Psoas muscle (tissue), 8 donors: Measurements from ENCODE around the gene RPS6KA2. TPM values are rescaled to one million over a fixed set of nuclear protein-coding genes. Genes with fewer than 3 reads are reported as not detected.
A peak's percentile ranks its signal among the peaks of the same experiment; 100 is the strongest.

Experiments
- ATAC-seq, 4 donors: fragments of 200-7000 bp; cut with Tn5 transposase; one replicate each; pipeline ENCODE4 v1.9.1; 2020; ENCODE audit warnings: moderate library complexity in 3 of 4, mild to moderate bottlenecking in 2 of 4
- DNase-seq, 2 donors: peaks; one replicate each; pipeline ENCODE4 v3.0.0-alpha.2; 2020
- H3K27ac ChIP-seq: fragments of 200-600 bp; one replicate; pipeline ENCODE4 v1.8.0; 2022
- H3K27me3 ChIP-seq, 3 donors: fragments of 200-600 bp in 1 of 3; one replicate each; pipeline versions ENCODE4 v1.6.1 to v1.8.0; 2013 to 2022; ENCODE audit warnings: low read length in 2 of 3, mild to moderate bottlenecking in 2 of 3, moderate library complexity in 1 of 3; ENCODE audit not compliant: insufficient read depth in 3 of 3
- H3K36me3 ChIP-seq, 2 donors: fragments of 200-600 bp in 1 of 2; one replicate each; pipeline versions ENCODE4 v1.6.1 to v1.8.0; 2013 to 2022; ENCODE audit warnings: low read depth in 1 of 2, mild to moderate bottlenecking in 1 of 2, moderate library complexity in 1 of 2; ENCODE audit not compliant: insufficient read depth in 1 of 2
- H3K4me1 ChIP-seq: fragments of 200-600 bp; one replicate; pipeline ENCODE4 v1.8.0; 2022
- H3K4me3 ChIP-seq: fragments of 200-600 bp; one replicate; pipeline ENCODE4 v1.8.0; 2022; ENCODE audit warnings: mild to moderate bottlenecking
- H3K9me3 ChIP-seq: fragments of 200-600 bp; one replicate; pipeline ENCODE4 v1.8.0; 2022
- CTCF ChIP-seq: fragments of 200-600 bp; IDR thresholded peaks from one replicate; pipeline ENCODE4 v1.8.0; 2022; ENCODE audit warnings: antibody characterized with exemption
- WGBS, 3 donors: extraction: QIAGEN DNeasy Blood & Tissue Kit; methylation state at CpG; one replicate each; pipeline versions ENCODE4 v1.1.6 to v1.1.7; 2013; 5-methylcytosine and 5-hydroxymethylcytosine counted together
- intact Hi-C, 2 donors: fragments of 100-400 bp; cut with DNase I; formaldehyde crosslinking; loops; one replicate each; pipeline versions ENCODE4 v1.11.0 to v1.14.2; 2022
- polyA plus RNA-seq, 3 donors: library from polyadenylated mRNA; stranded (reverse); fragments of 200-250 nt; gene quantifications; one replicate each; pipeline ENCODE4 v1.2.3, GENCODE V29; 2013
- total RNA-seq, 4 donors: library from RNA; stranded (reverse); fragmentation: NEBNext Ultra II Directional in 2 of 4; extraction: Animal tissue kit (Norgen Biotek cat#: 25700) in 2 of 4; gene quantifications; one replicate each; pipeline versions ENCODE4 v1.2.1 to v1.2.4, GENCODE V29; 2021 to 2023
- donor health status: healthy with polysubstance abuse.
- donor health status: DM: no; HTN: no; CAD: no; lungs with moderate emphysema.
- donor health status: Bipolar disorder and iron deficiency.
- donor health status: healthy.
- donor health status: DM: yes; HTN: yes; CAD: no.
- donor health status: DM: no; HTN: no; CAD: no.
- donor health status: DM: no; HTN: no; CAD: no.
- donor health status: DM: yes; HTN: yes; CAD: no.

The RPS6KA2 gene
- total and polyA plus RNA-seq, 7 donors, result 7.8 to 40.4 (median 20.0) TPM

- Histone ChIP-seq H3K27ac (no peak overlapping the region), H3K4me3 (no peak overlapping the region), H3K27me3 (no peaks in the 10 kb centered on the region), H3K4me1 (no peaks in the 10 kb centered on the region), H3K36me3 (peaks cover 3 to 37% of the 10 kb centered on the region in 2 donors), H3K9me3 (no peaks in the 10 kb centered on the region)
- ATAC-seq, result no peak
- DNase-seq, result no peak
- 95 to 97% (median 96%) methylated on average over 10 of the region's 10 CpGs for WGBS, 3 donors
- intact Hi-C loops, result no loop called here
- no peak for TF ChIP-seq CTCF
Measured at GRCh38 chr6:166459906-166460305, 167.1 kb downstream of the RPS6KA2 start.

GRCh38 chr6:166459272-166459671 lies 167.8 kb downstream of the RPS6KA2 start:
- intact Hi-C loops, result no loop called here
- Histone ChIP-seq H3K27me3 (no peaks in the 10 kb centered on the region), H3K36me3 (peaks cover 3 to 30% of the 10 kb centered on the region in 2 donors), H3K4me1 (no peaks in the 10 kb centered on the region), H3K9me3 (no peaks in the 10 kb centered on the region), H3K4me3 (no peak overlapping the region), H3K27ac (no peak overlapping the region)
- no peak for ATAC-seq
- no peak for TF ChIP-seq CTCF
- DNase-seq, result no peak
- 90 to 93% (median 91%) methylated on average over 8 of the region's 8 CpGs for WGBS, 3 donors

GRCh38 chr6:166456395-166457156 lies 170.5 kb downstream of the RPS6KA2 start:
- H3K27me3 ChIP-seq, result no peaks in the 10 kb centered on the region
- intact Hi-C loops, result no loop called here
- peak; percentile 10 for TF ChIP-seq CTCF
- no peak overlapping the region for H3K27ac ChIP-seq
- H3K4me3 ChIP-seq, result no peak overlapping the region
- peak in 1 of 4 donors; percentile 50 for ATAC-seq
- H3K4me1 ChIP-seq, result no peaks in the 10 kb centered on the region
- peaks cover 0 to 14% of the 10 kb centered on the region in 2 donors for H3K36me3 ChIP-seq
- no peak for DNase-seq
- WGBS, 3 donors, result 62 to 64% (median 62%) methylated on average over 6 of the region's 6 CpGs
- no peaks in the 10 kb centered on the region for H3K9me3 ChIP-seq

GRCh38 chr6:166454692-166455515 lies 172.1 kb downstream of the RPS6KA2 start:
- Histone ChIP-seq H3K27me3 (no peaks in the 10 kb centered on the region), H3K27ac (no peak overlapping the region), H3K36me3 (peaks cover 0 to 18% of the 10 kb centered on the region in 2 donors), H3K9me3 (no peaks in the 10 kb centered on the region), H3K4me3 (no peak overlapping the region), H3K4me1 (no peaks in the 10 kb centered on the region)
- DNase-seq, result no peak
- 95 to 97% (median 95%) methylated on average over 25 of the region's 25 CpGs for WGBS, 3 donors
- intact Hi-C loops, result no loop called here
- no peak for TF ChIP-seq CTCF
- no peak for ATAC-seq
